ENCODE results near the gene MAP3K1. TPM values are rescaled to one million over a fixed set of nuclear protein-coding genes. Genes with fewer than 3 reads are reported as not detected.

Gene MAP3K1
- total RNA-seq, 1 experiment from 2014 or later: 26.1 TPM

GRCh38 chr5:56922922-56923321, 107.6 kb downstream of the MAP3K1 start:
- DNase-seq: no peak
- POLR2A ChIA-PET (ENCODE audit: unreplicated experiment): no interaction called here
- Histone ChIP-seq H3K27ac (no peak overlapping the region), H3K36me3 (ENCODE audit: low read depth) (peaks cover 37% of the 10 kb centered on the region), H3K9me3 (ENCODE audit: insufficient read depth, low read depth) (no peaks in the 10 kb centered on the region), H3K79me2 (ENCODE audit: low read depth) (no peaks in the 10 kb centered on the region), H3F3A (ENCODE audit: insufficient read depth, low read depth) (no peaks in the 10 kb centered on the region), H3K4me1 (replicated peaks; ENCODE audit: insufficient read depth) (no peaks in the 10 kb centered on the region), H3K4me3 (no peak overlapping the region), H3K4me2 (no peak overlapping the region), H2AFZ (no peak overlapping the region), H3K9me2 (ENCODE audit: insufficient read depth) (no peaks in the 10 kb centered on the region), H3K27me3 (ENCODE audit: insufficient read depth, low read depth) (no peaks in the 10 kb centered on the region), H4K20me1 (ENCODE audit: insufficient read depth) (no peaks in the 10 kb centered on the region)
- no TSS peak for BruUV-seq (replicated peaks)
- intact Hi-C loops (cut with micrococcal nuclease; ENCODE audit: unreplicated experiment): no loop called here
- TF ChIP-seq EZH2 (IDR thresholded peaks at IDR 0.05; ENCODE audit: low read depth) (no peak), CTCF (conservative IDR thresholded peaks at IDR 0.05) (no peak)
- CTCF ChIA-PET: interaction anchor here (0.6 kb wide), 1 partner anchor 599 kb away, joined by 3 read pairs; no protein-coding TSS in a partner anchor

- Histone ChIP-seq H3K9me2 (ENCODE audit: insufficient read depth) (no peaks in the 10 kb centered on the region), H4K20me1 (ENCODE audit: insufficient read depth) (no peaks in the 10 kb centered on the region), H3K36me3 (ENCODE audit: low read depth) (peaks cover 54% of the 10 kb centered on the region), H3K27me3 (ENCODE audit: insufficient read depth, low read depth) (no peaks in the 10 kb centered on the region), H3F3A (ENCODE audit: insufficient read depth, low read depth) (no peaks in the 10 kb centered on the region), H3K4me2 (no peak overlapping the region), H3K27ac (no peak overlapping the region), H3K4me1 (replicated peaks; ENCODE audit: insufficient read depth) (no peaks in the 10 kb centered on the region), H3K79me2 (ENCODE audit: low read depth) (no peaks in the 10 kb centered on the region), H3K4me3 (no peak overlapping the region), H3K9me3 (ENCODE audit: insufficient read depth, low read depth) (no peaks in the 10 kb centered on the region), H2AFZ (no peak overlapping the region)
- BruUV-seq (replicated peaks): no TSS peak
- no peak for DNase-seq
- ChIA-PET CTCF (no interaction called here), POLR2A (ENCODE audit: unreplicated experiment) (no interaction called here)
- TF ChIP-seq CTCF (conservative IDR thresholded peaks at IDR 0.05) (no peak), EZH2 (IDR thresholded peaks at IDR 0.05; ENCODE audit: low read depth) (no peak)
- intact Hi-C loops (cut with micrococcal nuclease; ENCODE audit: unreplicated experiment): no loop called here
Measured at GRCh38 chr5:56934325-56934724, 119.0 kb downstream of the MAP3K1 start.

DNA sequence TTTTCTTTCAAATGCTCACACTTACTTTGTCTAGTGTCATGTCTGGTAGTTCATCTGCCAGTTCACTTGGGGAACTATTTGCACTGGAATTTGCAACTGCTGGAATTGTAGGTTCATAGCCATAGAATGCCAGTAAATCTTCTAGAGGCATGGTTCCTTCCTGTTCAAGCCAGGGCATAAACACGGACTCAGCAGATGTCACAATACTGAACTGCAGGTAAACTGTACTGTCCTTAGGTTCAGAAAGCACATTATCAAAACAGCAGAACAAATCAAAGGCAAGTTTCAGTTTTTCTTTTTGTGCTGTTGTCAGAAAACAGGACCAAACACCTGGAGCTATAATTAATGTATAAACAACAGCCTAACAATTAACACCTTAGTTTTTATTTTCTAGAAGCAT, 123.5 kb downstream of the MAP3K1 start:
- DNase-seq: no peak
- H3K9me2 ChIP-seq (ENCODE audit: insufficient read depth): no peaks in the 10 kb centered on the region
- ChIA-PET CTCF (interaction anchor here (0.7 kb wide), 1 partner anchor 151 kb away, joined by 5 read pairs; no protein-coding TSS in a partner anchor), POLR2A (ENCODE audit: unreplicated experiment) (no interaction called here)
- no peaks in the 10 kb centered on the region for H3K9me3 ChIP-seq (ENCODE audit: insufficient read depth, low read depth)
- no peaks in the 10 kb centered on the region for H4K20me1 ChIP-seq (ENCODE audit: insufficient read depth)
- no peak overlapping the region for H3K4me2 ChIP-seq
- H3F3A ChIP-seq (ENCODE audit: insufficient read depth, low read depth): no peaks in the 10 kb centered on the region
- H3K27ac ChIP-seq: no peak overlapping the region
- intact Hi-C loops (cut with micrococcal nuclease; ENCODE audit: unreplicated experiment): no loop called here
- H3K4me1 ChIP-seq (replicated peaks; ENCODE audit: insufficient read depth): no peaks in the 10 kb centered on the region
- H3K79me2 ChIP-seq (ENCODE audit: low read depth): no peaks in the 10 kb centered on the region
- H3K27me3 ChIP-seq (ENCODE audit: insufficient read depth, low read depth): no peaks in the 10 kb centered on the region
- TF ChIP-seq EZH2 (IDR thresholded peaks at IDR 0.05; ENCODE audit: low read depth) (no peak), CTCF (conservative IDR thresholded peaks at IDR 0.05) (no peak)
- no peak overlapping the region for H3K4me3 ChIP-seq
- BruUV-seq (replicated peaks): no TSS peak
- H3K36me3 ChIP-seq (ENCODE audit: low read depth): peaks cover 42% of the 10 kb centered on the region
- no peak overlapping the region for H2AFZ ChIP-seq
